Measurements from ENCODE around the gene NLGN1. TPM values are rescaled to one million over a fixed set of nuclear protein-coding genes. Genes with fewer than 3 reads are reported as not detected.

NLGN1 gene
- total RNA-seq, 4 donors from 2014 or later, result 21.6 to 50.7 (median 30.4) TPM

DNA sequence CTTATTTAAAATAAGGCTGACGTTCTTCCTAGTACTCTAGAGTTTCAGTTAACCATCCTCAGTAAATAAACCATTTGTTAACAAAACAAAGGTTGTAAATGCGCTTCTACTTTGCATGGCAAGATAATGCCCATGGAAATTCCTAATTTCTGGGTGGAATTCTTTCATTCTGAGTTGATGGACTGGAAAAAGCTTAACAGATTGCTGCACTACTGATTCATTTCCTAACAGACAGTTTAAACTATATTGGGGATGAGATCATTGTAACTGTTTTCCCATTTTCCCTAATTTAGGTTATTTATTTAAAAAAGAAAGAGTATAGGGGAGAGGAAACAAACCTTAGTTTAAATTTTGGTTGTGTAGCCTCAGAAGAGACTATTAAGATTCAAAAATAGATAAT lies 342.2 kb downstream of the NLGN1 start:
- Histone ChIP-seq H3K27me3 (no peaks in the 10 kb centered on the region), H3K4me3 (no peak overlapping the region), H3K4me1 (peaks cover 0 to 7% (median 0%) of the 10 kb centered on the region in 4 donors), H3K36me3 (no peaks in the 10 kb centered on the region), H3K9me3 (no peaks in the 10 kb centered on the region), H3K27ac (no peak overlapping the region)
- 84 to 92% methylated on average over 2 of the region's 2 CpGs for WGBS, 2 donors
- TF ChIP-seq EP300 (IDR thresholded peaks at IDR 0.05) (no peak), POLR2A (IDR thresholded peaks at IDR 0.05) (no peak)
- TF ChIP-seq, protein P1, sequence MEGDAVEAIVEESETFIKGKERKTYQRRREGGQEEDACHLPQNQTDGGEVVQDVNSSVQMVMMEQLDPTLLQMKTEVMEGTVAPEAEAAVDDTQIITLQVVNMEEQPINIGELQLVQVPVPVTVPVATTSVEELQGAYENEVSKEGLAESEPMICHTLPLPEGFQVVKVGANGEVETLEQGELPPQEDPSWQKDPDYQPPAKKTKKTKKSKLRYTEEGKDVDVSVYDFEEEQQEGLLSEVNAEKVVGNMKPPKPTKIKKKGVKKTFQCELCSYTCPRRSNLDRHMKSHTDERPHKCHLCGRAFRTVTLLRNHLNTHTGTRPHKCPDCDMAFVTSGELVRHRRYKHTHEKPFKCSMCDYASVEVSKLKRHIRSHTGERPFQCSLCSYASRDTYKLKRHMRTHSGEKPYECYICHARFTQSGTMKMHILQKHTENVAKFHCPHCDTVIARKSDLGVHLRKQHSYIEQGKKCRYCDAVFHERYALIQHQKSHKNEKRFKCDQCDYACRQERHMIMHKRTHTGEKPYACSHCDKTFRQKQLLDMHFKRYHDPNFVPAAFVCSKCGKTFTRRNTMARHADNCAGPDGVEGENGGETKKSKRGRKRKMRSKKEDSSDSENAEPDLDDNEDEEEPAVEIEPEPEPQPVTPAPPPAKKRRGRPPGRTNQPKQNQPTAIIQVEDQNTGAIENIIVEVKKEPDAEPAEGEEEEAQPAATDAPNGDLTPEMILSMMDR (IDR thresholded peaks at IDR 0.05), result no peak
- DNase-seq (ENCODE audit: low spot score in 2 of 2), result no peak

DNA sequence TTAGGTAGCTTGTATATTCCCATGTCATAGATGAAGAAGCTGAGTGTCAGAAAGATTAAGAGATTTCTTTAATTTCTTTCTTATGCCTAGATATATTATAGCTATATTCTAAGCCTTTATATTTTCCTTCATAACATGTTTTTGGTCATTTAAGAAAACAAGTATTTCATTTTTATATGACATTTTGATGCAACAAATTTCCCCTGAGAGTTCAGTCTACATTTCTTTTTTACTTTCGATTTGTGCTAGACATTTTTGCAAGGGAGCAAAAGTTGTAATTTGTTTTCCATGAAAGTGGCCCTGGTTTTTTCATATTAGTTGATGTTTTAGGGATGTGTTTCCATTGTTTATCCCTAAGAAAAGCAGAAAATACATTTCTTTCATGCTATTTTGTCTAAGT lies 344.9 kb downstream of the NLGN1 start:
- H3K4me3 ChIP-seq, result peak overlapping the region; percentile 1 to 25 (median 11)
- no peak for DNase-seq (ENCODE audit: low spot score in 2 of 2)
- WGBS, 2 donors, result 21 to 28% methylated on average over 1 of the region's 1 CpG

DNA sequence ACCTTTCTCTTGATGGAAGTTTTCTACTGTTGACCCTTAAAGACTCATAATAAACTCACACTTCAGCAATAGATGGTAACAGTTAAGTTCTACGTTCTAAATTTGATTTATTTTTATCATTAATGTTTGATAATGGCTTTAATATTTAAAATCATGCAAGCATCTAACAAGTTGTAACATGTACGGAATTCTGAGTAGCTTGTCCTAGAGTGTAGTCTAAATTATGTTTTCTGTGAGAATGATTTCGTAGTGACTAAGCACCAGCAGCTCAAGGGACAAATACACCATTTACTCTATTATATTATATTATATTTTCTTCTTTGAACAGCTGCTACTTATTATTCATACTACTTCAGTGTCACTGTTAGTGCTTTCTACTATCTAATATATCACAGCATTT lies 345.6 kb downstream of the NLGN1 start:
- 33 to 39% methylated on average over 3 of the region's 3 CpGs for WGBS, 2 donors
- TF ChIP-seq, protein P1 (IDR thresholded peaks at IDR 0.05), result no peak
- TF ChIP-seq EP300 (IDR thresholded peaks at IDR 0.05) (no peak), POLR2A (IDR thresholded peaks at IDR 0.05) (no peak)
- no peaks in the 10 kb centered on the region for H3K27me3 ChIP-seq
- no peak for DNase-seq (ENCODE audit: low spot score in 2 of 2)
- no peaks in the 10 kb centered on the region for H3K9me3 ChIP-seq
- peak overlapping the region in 1 of 4 donors; percentile 47 for H3K27ac ChIP-seq
- no peaks in the 10 kb centered on the region for H3K36me3 ChIP-seq
- peak overlapping the region in 3 of 4 donors; percentile 1 to 25 (median 15) for H3K4me3 ChIP-seq
- H3K4me1 ChIP-seq, result no peaks in the 10 kb centered on the region

More for the DNA sequence above, 344.9 kb downstream of the NLGN1 start:
- no peaks in the 10 kb centered on the region for H3K36me3 ChIP-seq
- no peaks in the 10 kb centered on the region for H3K4me1 ChIP-seq
- peak overlapping the region in 1 of 4 donors; percentile 62 for H3K27ac ChIP-seq
- TF ChIP-seq POLR2A (IDR thresholded peaks at IDR 0.05) (no peak), EP300 (IDR thresholded peaks at IDR 0.05) (no peak)
- TF ChIP-seq, protein P1 (IDR thresholded peaks at IDR 0.05), result no peak
- no peaks in the 10 kb centered on the region for H3K27me3 ChIP-seq
- H3K9me3 ChIP-seq, result no peaks in the 10 kb centered on the region

DNA sequence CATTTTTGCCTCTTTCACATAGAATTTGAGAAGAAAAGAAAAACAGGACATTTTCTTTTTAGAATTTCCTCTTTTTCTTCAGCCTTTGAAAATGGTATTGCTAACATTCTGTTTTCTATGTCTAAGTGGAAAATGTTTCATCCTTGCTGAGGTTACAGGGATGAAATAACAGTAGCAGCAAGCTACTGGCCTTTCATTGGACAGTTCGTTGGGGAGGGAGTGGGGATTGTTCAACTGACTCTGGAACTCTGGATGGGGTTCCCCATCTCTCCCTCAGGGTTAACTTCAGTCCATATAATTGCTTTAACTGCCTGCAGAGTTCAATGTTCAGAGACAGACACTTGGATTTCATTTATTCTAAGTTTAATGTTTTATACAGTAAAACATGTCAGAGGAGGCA lies 346.0 kb downstream of the NLGN1 start:
- WGBS, 2 donors, result 25 to 35% methylated on average over 1 of the region's 1 CpG
- H3K4me3 ChIP-seq, result peak overlapping the region in 1 of 4 donors; percentile 15

DNA sequence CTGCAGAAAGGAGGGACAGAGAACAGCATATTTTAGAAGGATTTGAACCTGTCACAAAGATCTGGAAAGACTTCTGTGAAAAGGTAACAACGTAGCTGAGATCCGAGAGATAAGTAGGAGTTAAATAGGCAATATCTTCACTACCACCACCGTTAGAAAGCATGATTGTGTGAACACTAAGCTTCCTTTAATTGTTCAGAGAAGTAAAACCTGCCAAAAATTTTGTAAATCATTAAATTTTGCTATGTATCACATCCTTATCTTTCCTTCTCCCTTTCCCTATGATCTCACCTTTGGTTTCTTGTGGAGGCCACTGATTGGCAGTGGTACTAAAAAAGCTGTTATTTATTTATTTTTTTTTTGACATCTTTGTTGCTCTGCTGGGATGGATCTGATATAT lies 346.9 kb downstream of the NLGN1 start:
- 69 to 70% methylated on average over 3 of the region's 3 CpGs for WGBS, 2 donors
- Histone ChIP-seq H3K9me3 (no peaks in the 10 kb centered on the region), H3K36me3 (no peaks in the 10 kb centered on the region), H3K4me3 (no peak overlapping the region), H3K27ac (no peak overlapping the region), H3K27me3 (no peaks in the 10 kb centered on the region), H3K4me1 (no peaks in the 10 kb centered on the region)
- TF ChIP-seq, protein P1 (IDR thresholded peaks at IDR 0.05), result no peak
- TF ChIP-seq POLR2A (IDR thresholded peaks at IDR 0.05) (no peak), EP300 (IDR thresholded peaks at IDR 0.05) (no peak)
- DNase-seq (ENCODE audit: low spot score in 2 of 2), result no peak

More for the DNA sequence above, 346.0 kb downstream of the NLGN1 start:
- H3K27ac ChIP-seq, result peak overlapping the region in 1 of 4 donors; percentile 47
- no peaks in the 10 kb centered on the region for H3K36me3 ChIP-seq
- TF ChIP-seq POLR2A (IDR thresholded peaks at IDR 0.05) (no peak), EP300 (IDR thresholded peaks at IDR 0.05) (no peak)
- TF ChIP-seq, protein P1 (IDR thresholded peaks at IDR 0.05), result no peak
- H3K9me3 ChIP-seq, result no peaks in the 10 kb centered on the region
- DNase-seq (ENCODE audit: low spot score in 2 of 2), result no peak
- no peaks in the 10 kb centered on the region for H3K4me1 ChIP-seq
- no peaks in the 10 kb centered on the region for H3K27me3 ChIP-seq
